GM19372 (cell line): Measurements from ENCODE around the gene SEPTIN6.
"Not testable (repeated sequence)": the region's sequence is repeated elsewhere in the genome, so short reads cannot be mapped to it uniquely, and the experiment has no call there.

Experiments used
- ATAC-seq: cut with Tn5 transposase; IDR thresholded peaks from one replicate; pipeline ENCODE4 v1.9.1; 2021; ENCODE audit warnings: mild to moderate bottlenecking, low read depth, moderate library complexity; ENCODE audit not compliant: unreplicated experiment

SEPTIN6 gene

GRCh38 chrX:119692191-119693039 is 553 bp downstream of the SEPTIN6 start:
- no peak for ATAC-seq

DNA sequence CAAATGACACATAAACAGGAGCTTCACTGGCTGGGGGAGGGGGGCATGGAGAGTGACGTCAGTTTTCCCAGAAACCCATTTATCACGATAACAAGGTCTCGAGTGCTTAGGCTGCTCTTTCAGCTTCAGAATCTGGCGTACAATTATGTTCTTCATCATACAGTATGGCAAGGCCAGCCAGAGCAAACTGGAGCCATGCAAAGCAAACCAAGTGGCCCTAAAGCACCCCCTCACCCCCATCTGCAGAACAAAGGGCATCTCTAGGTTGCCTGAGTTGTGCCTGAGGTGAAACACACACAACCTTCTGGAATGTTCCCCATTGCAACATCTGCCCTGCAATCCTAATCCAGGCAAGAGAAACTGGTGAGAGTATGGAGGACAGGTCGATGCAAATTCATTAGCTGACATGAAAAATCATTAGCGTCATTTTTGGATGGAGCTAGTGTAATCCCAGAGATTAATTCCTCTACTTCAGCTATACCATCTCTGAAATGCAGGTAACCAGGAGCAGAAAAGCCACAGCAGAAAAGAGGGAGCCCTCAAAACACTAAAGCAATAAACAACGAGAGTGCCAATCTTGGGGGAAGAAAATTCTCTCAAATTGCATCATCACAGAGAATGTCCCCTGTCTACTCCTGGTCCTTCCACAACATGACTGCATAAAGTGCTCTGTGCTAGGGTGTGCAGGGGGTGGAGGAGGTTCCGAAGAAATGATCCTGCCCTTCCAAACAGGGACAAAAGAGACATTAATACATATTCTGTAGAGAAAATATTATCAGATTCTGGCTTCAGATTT is 1.8 kb downstream of the SEPTIN6 start:
- no peak for ATAC-seq

DNA sequence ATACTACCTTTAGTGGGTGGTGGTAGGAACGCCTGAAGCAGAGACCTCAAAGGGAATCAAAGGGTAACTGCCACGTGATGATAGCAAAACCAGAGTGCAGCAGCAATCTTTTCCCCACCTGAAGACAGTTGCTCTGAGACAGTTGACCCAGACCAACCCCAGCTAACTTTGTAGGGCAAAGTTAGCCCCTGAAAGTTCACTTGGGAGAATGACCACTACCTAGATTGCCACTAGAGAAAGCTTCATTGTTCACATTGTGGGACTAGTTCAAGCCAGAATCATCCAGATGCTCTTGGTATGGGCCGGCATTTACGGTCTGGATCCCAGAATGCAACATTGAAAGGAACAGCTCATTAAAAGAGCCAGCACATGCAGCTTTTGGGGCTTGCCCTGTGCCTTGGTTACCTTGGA is 4.1 kb downstream of the SEPTIN6 start:
- ATAC-seq = no peak

DNA sequence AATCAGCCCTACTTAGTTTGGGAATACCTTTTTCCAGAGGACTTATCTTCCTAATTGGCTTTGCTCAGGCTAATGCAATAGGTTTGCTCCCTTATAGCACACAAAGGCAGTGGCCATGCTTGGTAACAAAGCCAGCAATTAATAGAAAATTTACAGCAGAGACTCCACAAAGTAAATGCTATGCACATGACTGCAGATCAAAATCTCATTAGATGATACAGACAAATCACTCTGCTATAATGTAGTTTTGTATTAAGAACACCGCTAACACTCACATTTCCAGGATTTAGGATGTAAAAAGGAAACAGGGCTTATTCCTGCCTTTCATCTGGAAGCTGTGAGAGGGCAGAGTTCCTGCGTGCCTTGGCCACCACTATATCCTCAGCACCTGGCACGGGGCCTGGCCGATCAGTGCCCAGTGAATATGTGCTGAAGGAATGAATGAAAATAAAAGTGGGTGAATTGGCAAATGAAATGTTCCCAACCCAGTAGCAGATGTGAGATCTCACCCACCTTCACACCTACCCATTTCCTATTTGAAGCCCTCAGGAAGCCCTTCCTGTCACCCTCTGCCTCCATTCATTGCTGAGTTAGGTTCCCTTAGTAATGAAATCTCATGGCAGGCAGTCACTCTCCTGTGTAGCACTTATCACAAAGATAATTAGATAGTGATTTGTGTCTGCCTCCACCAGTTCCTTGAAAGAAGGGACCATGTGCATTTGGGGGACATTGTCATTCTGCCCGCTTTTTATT is 5.1 kb downstream of the SEPTIN6 start:
- ATAC-seq = no peak

GRCh38 chrX:119686087-119686691 is 6.8 kb downstream of the SEPTIN6 start:
- no peak for ATAC-seq

GRCh38 chrX:119685225-119686066 is 7.5 kb downstream of the SEPTIN6 start:
- ATAC-seq = no peak

- ATAC-seq = no peak
These were observed 8.1 kb downstream of the SEPTIN6 start for GRCh38 chrX:119684916-119685224.

DNA sequence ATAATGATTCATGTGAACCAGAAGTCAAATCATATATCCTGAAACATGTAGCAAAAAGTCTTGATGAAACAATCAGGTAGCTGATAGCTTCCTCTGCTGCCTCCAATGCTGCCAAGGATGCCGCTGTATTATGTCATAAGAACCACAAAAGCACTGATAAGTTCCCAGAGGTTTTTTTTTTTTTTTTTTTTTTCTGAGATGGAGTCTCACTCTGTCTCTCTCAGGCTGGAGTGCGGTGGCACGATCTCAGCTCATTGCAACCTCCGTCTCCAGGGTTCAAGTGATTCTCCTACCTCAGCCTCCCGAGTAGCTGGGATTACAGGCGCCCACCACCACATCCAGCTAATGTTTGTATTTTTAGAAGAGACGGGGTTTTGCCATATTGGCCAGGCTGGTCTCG is 8.7 kb downstream of the SEPTIN6 start:
- ATAC-seq = not testable (repeated sequence)

GRCh38 chrX:119682019-119682989 is 10.7 kb downstream of the SEPTIN6 start:
- ATAC-seq = no peak

DNA sequence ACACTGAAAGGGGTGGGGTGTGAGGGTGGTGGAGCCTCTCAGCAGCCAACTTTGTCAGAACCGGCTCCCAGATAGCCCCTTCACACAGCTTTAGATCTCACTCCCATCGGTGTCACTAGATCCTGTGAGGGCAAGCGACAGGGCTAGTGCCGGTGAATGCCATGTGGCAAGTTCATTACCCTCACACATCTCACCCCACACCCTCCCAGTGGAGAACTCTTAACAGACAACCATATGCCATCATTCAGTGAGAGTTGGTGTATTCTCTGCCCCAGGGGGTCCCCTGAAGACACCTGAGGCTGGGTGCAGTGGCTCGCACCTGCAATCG is 15.3 kb downstream of the SEPTIN6 start:
- ATAC-seq = no peak

DNA sequence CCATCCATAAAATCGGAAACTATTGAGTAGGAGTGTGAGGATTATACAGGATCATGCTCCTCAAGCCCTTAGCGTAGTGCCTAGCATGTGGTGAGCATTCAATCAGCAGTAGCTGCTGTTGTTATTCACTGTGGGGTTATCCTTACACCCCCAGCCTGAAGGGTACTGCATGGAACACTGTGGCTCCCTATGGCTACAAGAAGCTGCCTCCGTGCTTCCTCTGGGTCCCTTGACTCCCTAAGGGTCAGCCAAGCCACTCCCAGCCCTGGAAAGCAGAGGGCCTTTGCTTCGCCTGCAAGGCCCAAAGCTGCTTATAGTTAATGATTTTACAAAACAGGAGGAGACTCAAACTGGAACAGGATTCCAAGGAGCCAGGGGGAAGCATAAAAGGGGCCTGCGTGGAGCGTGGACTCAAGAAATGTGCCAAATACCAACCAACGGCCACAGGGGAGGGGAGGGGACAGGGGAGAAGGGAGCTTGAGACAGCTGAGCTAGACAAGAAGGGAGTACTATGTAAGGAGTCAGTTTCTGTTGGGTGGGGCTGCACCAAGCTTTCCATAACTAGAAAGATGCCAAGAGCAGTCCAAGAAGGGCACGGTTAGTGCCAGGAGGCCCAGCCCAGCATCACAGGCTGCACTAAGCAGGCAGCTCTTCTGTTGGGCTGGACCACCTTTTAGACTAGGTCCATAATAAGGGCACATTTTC is 15.9 kb downstream of the SEPTIN6 start:
- ATAC-seq = no peak

GRCh38 chrX:119673336-119673735 is 19.6 kb downstream of the SEPTIN6 start:
- ATAC-seq = no peak

DNA sequence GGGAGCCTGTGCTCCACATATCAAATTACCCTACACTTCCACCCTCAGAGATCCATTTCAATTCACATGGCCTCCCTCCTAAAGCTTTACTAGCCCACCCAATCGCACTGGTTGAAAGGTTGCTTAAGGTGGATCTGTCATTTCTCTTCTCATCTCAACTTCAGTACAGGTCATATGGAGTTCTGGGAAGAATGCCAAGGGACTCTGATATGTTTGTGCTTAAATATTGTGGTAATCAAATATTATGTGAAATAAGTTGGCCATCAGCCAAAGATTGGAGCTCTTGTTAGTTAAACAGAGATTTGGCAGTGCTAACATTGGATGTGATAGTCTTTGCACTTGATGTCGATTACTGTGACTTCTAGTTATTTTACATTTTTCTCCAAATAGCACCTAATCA is 20.5 kb downstream of the SEPTIN6 start:
- no peak for ATAC-seq

- ATAC-seq = no peak
These were observed 23.4 kb downstream of the SEPTIN6 start for GRCh38 chrX:119669424-119670037.

DNA sequence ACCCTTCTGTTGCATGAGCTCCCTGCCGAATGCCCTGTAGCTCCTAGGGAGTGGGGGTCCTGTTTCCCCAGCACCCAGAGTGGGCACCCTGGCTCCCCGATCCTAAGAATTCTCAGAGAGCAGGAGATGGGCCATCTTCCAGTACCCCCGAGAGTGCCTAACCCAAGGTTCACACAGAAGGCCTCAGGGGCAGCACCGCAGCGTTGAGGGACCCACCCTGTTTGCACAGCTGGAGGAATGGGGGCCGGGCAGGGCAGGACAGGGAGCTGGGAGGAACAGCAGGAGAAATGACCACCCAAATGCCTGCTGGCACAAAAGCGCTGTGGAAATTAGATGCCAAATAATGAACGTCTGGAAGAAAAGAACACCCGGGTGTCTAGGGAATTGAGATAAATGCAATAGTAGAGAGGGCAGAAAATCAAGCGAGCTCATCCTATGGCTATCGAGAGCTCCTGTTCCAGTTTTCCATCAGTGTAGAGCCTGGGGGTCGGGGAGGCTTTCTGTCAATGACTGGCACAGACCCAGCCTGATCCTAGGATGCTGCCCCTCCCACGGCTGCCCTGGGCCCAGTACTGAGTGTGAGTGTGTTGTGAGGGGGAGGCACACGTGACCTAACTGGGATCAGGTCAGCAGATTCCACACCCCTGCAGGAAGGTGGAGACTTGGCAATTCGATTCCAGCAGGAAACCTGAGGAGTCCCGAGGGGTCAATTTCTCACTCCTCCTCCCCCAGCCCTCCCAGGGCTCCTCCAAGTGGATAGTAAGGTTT is 25.7 kb downstream of the SEPTIN6 start:
- ATAC-seq = no peak

- not testable (repeated sequence) for ATAC-seq
These were observed 28.1 kb downstream of the SEPTIN6 start for GRCh38 chrX:119664877-119665276.

DNA sequence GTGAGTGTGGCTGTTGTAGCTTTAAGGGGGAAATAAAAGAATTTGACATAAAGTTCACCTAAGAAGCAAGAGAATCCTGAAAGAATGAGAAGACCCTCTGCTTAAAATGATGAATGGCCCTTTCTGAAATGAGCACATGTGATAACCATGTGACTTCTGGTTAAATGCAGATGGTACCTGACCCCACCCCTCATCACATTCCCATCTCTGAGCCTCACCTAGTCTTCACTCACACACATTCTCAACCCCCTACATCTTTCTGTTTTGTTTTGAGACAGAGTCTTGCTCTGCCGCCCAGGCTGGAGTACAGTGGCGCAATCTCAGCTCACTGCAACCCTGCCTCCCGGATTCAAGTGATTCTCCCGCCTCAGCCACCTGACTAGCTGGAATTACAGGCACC is 31.5 kb downstream of the SEPTIN6 start:
- no peak for ATAC-seq
